ENCODE measurements around the gene SMAD6.
"Not testable (repeated sequence)": the region's sequence is repeated elsewhere in the genome, so short reads cannot be mapped to it uniquely, and the experiment has no call there.

Gene SMAD6

DNA sequence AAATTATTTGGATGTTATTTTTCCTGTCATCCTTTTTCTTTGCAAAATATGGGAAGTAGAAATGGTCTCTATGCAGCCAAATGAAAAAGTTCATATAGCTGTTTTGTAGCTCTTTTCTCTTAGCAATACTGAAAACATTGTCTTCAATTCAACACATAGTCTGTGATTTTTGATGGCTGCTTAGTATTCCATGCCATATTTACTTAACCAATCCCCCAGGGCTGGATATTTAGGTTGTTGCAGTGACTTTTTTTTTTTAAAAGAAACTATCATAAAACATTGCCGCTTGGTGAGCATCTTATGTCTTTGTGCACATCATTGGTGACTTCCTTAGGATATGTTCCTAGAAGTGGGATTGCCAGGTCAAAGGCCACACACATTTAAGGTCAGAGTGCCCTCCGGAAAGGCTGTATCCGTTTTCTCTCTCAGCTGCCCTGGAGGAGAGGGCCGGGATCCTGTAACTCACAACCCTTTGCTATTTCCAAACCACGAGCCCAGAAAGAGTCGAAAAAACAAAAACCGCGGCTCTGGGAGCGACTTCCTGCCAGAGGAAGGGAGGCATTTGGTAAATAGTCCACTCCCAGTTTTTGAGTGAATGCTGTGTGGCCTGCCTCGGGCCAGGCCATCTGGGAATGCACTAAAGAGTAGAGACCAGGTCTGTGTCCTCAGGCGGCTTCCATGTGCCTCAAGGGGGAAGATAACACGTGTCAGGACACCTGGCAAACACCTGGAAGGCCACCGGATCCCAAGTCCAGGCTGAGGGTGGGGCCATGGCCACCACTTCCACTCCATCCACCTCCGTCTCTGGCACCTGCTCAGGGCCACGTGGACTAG, 41.9 kb downstream of the SMAD6 start:
- no peak for DNase-seq

DNA sequence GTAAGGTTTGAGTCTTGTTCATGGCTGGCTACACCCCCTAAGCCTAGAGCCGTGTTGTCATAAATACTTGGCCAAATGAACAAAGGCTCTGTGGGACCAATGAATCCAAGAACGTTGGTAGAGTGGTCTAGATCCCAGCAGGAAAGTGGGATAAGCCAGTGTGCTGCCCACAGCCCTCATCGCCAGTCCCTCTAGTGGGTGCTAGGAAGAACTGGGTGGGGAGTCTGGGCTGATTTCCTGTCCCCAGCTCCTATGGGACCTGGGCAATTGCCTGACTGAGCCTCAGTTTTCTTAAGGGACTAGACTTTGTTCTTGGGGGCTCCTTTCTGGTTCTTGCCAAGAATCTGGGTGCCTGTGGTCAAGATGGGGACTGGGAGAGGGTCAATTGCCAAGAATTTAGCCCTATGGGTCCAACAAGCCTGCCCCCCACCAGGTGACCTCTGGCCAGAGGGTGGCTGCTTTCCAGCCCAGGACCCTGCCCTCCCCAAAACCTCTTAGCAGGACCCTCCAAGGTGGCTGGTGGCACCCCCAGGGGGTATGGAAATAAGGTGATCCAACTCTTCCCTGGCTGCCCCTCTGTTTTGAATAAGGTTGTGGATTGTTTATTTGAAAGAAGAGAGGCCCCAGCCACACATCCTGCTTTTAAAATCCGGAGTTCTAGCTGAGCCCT, 42.7 kb downstream of the SMAD6 start:
- no peak for DNase-seq

DNA sequence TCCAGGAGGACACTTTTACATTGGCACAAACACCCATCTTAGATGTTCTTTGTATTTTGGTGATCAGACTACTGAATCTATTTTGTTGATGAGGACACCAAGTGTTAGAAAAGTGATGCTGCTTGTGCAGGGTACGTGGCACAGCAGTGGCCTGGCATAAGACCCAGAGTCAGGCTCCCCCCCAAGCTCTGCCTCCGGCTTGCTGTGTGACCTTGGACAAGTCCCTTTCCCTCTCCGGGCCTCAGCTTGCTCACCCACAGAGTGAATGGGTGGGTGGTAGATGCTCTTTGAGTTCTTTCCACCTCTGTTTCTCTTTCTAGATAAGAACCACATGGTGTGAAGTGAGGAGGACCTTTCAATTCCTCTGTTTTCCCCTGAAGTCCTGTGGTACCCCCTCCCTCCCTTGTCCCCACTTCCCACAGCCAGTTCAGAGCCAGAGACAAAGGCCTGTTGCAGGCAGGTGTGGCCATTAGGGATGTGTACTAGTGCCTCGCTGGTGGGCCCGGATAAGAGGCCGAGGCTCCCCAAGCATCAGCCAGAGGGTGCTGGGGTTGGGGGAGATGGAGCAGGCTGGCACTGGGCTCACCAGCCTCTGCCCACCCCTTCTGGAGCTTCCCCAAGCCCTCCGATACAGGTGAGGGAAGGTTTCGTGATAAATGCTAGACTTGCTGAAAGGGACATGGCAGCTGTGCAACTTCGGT, 43.6 kb downstream of the SMAD6 start:
- no peak for DNase-seq

DNA sequence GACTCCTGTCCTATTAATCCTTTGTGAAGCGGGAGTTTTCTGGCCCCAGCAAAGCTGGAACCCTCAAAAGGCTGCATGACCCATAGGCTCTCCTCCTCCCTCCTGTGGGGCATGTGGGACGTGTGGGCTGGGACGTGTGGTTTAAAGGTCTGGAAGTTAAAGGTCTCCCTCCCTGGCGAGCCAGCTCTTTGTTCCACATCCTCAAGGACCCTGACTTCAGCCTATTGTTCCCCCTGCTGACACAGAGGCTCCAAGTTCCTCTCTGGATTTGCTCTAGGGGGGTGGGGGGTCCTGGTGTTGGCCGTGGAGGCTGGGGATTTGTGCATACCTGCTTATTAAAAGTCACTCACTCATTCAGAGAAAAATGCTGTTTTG, 44.2 kb downstream of the SMAD6 start:
- no peak for DNase-seq

DNA sequence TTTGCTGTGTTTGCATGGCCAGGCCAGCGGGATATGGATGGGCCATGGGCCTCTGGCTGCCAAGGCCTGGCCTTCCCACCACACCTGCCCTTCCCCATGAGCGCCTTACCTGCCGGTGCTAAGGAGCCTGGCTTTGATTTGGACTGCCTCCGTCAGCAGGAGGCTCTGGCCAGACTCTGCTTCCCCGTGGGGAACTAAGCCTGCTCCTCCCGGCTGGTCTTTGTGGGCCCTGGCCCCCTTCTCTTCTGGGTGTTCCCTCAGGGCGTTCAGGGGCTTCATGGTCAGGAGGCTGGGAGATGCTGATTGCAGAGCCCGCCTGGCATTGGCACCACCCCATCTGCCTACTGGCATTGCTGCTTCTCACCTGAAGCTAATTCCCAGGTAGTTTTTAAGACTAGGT, 45.2 kb downstream of the SMAD6 start:
- DNase-seq, result no peak

DNA sequence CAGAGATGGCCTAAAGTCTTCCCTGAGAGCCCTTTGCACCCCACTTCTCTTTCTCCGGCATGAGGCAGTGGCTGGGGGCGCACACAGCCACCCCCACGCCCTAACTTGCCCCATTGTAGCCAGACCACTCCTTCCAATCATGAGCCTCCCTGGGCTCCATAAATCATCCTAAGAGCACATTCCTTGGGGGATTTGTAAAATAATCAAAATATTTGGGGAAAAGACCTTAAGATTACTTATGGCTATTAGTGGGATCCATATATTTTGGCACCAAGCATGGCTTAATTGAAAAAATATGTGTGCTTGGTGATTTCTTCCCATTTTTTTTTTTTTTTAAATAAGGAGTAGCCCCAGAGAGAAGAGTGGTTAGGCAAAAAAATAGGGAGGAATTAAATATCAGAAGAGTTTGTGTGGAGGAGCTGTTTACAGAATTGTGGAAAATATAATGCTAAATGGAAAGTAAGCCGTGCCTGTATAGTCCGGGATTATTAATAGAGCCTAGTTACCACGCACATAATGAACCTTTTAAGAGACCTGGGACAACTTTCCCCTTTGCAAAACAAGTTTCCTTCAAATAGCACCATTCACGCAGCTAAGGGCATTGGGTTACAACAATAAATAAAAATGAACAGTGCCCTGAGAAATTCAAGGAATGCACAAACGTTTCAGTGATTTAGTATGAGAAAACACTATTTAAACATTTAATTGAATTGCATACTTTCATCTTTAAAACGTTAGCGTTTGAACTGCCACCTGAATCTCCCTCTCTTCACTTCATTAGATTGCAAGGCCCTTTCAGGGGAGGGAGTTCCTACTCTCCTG, 46.1 kb downstream of the SMAD6 start:
- no peak for DNase-seq

DNA sequence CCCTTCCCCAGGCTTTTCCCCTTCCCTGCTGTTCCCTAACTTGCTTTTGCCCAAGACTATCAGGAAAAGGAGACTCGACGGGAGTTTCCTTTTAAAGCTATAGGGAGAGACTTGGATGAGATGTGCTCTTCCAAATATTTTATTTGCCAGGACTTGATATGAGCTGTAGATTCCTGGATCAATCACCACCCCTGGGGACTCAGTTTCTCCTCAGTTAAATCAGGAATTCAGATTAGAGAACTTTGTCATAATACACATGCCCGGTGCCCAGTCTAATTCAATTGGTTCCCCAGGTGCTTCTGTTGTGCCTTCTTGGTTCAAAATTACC, 46.6 kb downstream of the SMAD6 start:
- DNase-seq, result no peak

DNA sequence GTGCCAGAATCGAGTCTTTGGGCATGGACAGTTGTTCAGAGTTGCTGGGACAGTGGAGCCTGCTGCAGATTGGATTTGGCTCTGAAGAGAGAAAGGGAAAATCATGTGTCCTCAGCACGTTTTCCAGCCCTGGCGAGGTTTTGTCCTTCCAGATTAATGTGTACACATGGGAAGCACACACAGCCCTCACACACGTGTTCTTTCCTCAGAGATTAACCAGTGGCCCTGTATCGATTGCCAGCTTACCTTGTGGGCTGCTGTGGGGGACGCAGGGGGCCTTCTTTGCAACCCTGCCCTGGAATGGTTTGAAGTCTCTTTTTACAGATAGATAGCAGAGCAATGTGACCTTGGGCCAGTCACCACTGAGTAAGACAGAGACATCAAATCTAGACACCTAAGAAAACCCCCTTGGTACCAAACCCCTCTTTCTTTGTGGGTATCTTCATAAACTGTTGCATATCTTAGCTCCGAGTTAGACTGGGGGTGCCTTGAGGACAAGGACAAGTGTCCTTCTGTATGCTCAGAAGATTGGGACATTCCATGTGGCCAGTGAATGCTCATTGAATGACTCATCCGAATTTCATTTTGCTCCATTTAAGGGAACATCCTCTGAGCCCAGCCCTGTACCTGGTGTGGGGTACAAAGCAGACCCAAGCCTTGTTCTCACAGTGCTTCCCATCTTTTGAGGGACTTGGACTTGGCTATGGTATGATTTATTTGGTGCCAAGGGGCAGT, 48.0 kb downstream of the SMAD6 start:
- DNase-seq, result no peak

DNA sequence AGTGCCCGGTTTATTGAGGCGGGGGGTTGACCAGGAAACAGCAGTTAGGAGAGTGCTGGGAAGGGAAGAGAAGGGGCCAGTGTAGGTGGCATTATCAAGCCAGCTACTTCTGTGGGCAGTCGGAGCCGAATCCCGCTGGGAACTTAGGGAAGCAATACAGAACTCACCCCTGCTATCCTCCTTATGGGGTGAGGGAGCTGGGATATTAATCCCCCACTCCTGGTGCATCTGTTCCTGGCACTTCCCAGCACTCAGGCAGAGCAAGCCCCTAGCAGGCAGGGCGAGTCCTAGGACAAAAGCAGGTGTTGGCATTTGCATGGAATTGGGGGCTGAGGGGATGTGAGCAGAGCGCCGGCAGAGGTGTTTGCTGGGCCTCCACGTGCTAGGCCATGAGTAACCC, 48.6 kb downstream of the SMAD6 start:
- DNase-seq, result no peak

DNA sequence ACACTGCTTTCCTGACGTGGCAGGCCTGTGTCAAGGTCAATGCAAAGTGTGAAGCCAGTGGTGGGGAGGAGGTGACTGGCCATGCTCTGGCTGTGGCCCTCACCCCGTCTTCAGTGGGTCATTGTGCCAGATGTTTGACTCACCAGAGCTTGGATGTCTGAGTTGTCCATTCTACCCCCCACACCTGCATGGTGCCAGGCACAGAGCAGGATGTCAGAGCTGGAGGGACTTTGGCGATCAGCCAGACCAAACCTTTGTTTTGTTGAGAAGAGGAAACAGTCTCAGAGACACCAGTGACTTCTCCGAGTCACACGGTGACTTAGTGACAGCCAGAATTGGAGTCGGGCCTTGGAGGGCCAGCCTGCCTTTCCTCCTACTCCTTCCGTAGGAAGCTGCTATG, 49.5 kb downstream of the SMAD6 start:
- DNase-seq, result no peak

DNA sequence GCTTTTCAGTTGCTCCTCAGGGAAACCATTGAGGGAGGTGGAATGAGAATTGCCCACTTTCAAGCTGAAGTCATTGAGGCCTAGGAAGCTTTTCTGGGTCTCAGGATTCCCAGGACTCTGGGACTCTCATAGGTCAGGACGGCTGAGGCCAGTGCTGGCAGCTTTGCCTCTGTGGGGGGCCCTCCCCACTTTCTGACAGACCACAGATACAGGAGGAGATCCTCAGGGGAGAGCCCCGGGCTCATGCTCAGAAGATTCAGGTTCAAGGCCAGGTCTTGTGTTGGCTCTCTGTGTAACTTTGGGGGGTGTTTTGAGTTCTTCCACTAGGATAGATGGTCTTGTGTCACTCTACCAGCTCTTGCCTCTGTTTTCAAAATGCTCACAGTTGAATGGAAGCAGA, 50.0 kb downstream of the SMAD6 start:
- no peak for DNase-seq

DNA sequence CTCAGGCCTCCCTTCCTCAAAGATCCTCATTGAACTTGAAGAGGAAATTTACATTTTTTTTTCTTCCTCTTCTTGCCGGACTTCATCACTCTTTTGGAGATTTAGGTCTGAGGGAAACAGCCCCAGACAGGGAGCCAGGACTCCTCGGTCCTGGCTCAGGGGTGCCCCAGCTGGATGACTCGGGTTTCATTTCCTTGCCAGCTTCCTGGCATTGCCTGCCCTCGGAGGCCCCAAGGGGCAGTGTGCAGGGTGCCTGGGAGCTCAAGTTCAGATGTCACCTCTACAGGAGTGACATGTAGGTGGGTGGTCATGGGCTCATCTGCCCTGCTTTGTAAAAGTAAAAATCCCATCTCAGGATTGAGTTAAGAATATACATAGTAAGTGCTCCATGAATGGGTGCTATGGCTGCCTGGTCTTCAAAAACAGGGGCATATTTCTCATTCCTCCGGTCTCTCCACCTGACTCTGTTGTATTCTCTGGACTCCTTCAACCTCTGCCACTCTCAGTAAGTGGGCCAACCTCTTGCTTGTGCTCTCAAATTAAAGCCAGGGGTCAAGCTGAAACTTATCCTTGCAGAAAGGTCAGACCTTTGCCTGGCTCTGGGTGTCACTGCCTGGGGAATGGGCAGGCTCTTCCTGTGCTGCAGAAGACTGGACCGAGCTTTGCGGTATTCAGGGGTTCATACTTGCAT, 51.8 kb downstream of the SMAD6 start:
- no peak for DNase-seq

DNA sequence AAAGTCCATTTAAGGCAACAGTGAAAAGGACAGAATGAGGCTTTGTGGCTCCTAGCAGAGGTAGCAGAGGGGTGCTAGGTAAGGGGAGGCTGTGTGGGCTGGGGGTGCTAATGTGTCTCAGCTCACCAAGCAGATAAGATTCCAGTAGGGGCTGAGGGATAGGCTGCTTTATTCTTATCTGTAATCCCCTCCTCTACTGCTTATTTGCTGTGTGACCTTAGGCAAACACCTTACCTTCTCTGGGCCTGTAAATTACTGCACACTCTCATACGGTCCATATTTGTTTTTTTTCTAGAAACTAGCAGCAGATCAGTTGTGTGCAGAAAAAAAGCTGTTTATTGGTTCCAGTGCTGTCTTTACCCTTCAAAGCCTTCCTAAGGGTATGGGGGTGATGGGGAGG, 52.8 kb downstream of the SMAD6 start:
- DNase-seq, result no peak

DNA sequence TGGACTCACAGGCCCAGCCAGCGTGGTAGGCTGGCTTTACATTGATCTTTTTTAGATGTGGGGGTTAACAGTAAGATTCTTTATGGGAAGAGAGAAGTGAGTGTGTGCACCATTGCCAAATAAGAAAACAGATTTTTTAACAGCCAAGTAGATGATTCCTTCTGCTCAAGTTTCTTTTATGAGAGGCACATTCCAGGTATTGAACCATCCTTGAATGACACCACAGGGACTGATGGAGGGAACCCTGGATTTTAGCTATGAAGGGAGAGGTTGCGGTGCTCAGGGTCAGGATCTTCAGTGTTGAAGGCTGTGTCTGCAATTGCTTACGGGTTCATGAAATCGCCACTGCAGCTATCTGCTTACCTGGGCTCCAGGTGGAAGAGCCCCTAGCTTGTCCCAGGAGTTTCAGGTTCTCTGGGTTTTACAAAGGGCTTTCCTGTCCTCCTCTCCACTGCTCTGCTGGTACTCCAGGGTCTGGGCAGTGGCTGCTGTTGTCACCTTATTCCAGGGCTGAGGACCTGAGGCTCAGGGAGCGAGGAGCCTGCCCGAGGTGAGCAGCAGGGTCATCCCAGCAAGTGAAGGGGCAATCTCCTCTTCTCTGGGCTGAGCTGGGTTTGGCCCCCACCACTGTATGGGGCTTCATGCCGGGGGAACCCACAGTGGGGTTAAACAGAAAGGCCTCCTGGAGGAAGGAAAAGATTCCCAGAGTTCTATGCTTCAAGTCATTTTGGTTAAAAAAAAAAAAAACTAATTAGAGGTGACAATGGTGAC, 53.4 kb downstream of the SMAD6 start:
- DNase-seq, result no peak

DNA sequence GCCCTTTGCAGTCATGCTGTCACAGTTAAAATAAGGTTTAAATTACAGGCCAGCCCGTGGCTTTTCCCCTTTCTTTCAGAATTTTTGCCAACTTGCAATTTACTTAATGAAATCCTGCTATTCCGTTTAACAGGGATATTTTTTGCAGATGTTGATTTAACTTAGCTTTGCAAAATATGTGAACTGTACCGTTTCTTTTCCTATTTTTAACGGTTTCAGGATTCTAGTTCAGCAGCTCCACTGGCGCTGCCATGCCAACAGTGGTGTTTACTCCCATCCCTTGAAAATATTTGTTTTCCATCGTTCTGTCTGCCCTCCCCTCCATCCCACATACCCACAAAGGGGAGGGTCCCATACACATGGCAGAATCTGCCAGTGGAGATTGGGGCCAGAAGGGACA, 54.3 kb downstream of the SMAD6 start:
- DNase-seq, result no peak

DNA sequence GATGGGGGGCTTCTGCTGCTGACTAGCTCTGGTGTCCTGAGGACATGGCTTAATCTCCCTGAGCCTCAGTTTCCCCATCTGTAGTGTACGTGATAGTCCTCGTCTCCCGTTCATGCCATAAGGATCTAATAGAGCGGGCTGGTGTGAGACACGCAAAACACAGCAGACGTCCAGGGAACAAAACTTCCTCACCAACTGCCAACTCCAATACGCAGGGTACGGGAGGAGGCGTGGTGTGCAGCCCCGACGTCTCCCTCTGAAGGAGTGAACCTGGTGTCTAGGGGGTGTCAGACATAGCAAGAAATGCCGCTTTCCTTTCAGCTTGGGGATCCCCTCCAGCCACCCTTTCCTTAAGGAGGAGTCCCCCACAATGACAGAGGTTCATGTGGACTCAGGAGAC, 55.0 kb downstream of the SMAD6 start:
- no peak for DNase-seq

DNA sequence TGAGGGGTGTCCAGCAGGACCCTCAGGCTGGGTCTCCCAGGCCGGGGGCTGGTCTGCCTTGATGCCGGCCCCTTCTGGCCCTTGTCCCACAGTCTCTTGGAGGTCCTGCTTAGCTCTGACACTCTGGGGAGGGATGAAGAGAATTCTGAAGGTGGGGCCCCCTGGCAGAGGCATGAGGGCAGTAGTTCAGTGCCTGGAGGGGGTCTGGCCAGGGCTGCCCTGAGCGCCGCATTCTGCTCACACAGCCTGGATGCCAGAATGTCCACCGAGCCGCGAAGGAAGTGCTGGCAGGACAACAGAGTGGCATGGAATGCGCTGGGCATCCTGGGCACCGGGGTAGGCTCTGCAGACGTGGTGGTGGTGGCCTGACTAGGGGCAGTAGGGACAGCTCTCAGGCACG, 55.5 kb downstream of the SMAD6 start:
- no peak for DNase-seq

DNA sequence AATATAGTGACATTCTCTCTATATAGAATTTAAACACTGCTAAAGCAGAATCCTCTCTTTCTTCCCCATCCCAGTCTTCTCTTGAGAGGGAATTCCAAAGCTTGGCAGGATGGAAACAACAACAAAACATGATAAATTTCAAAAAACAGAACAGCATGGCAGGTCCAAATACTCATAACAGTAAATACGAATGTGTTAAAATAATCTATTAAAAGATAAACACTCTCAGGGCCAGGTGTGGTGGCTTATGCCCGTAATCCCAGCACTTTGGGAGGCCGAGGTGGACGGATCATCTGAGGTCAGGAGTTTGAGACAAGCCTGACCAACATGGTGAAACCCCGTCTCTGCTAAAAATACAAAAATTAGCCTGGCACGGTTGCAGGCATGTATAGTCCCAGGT, 56.2 kb downstream of the SMAD6 start:
- DNase-seq, result not testable (repeated sequence)

DNA sequence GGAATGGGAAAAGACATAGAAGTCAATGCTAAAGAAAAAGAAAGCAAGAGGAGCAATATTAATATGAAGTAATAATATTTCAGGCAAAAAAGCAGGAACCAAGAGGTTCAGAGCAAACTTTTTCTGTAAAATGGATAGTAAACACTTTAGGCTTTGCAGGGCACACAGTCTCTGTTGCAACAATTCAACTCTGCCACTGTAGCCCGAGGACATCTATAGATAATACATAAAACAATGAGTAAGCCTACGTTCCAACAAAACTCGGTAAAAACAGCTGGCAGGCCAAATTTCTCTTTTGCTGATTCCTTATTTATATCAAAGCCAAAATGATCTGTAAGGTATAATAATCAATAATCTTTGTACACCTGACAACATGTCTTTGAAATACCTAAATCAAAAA, 56.8 kb downstream of the SMAD6 start:
- DNase-seq, result no peak

DNA sequence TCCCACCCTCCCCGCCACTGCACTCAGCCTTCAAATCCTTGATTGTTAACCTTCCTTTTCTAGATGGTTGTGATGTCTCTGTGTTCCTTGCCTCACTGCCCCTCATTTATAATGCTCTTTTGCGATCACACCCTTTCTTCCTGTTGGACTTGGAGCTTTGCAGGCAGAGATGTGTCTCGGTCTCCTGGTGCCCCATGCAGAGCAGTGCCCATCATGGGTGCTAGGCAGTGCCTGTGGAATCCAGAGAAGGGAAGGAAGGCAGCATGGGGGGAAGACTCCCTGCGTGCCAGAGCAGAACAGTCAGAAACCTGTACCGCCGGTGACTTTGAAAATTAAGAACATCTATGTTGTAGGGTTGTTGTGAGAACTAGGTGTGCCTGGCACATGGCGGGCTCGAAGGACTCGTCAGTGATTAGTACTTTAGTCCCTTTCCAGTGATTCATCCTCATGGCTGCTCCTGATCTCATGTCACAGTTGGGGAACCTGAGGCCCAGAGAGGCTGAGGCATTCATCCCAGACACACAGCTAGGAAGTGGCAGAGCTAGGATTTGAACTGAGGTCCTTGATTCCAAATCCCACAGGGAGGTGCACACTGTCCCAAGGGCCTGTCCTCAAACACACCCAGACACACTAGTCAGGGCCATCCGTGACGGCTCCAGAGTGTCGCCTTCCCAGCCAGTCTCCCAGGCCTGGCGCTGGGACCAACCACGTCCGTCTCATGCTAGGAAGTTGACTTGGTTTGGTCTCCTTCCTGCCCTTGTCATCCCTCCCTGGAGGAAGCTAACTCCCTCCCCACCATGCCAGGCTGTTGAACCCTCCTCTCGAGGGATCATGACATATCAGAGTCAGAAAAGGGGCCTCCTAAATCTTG, 58.3 kb downstream of the SMAD6 start:
- DNase-seq, result no peak
